Dendritic cell treated with granulocyte-macrophage colony-stimulating factor and Interleukin-4, amounts not matched to agents 40 ng/mL and 50 ng/mL, for 4 days (primary cell): ENCODE measurements around the gene COL4A6.

Experiments used
- H3K27ac Mint-ChIP-seq: one replicate; pipeline ENCODE4 v1.8.0; 2022; ENCODE audit warnings: mild to moderate bottlenecking, mixed read lengths
- H3K27me3 Mint-ChIP-seq: one replicate; pipeline ENCODE4 v1.8.0; 2022; ENCODE audit warnings: mild to moderate bottlenecking, mixed read lengths
- H3K36me3 Mint-ChIP-seq: one replicate; pipeline ENCODE4 v1.8.0; 2022; ENCODE audit warnings: low read depth, mixed read lengths
- H3K4me1 Mint-ChIP-seq: one replicate; pipeline ENCODE4 v1.8.0; 2022; ENCODE audit warnings: low read depth, mixed read lengths
- H3K4me3 Mint-ChIP-seq: one replicate; pipeline ENCODE4 v1.8.0; 2022; ENCODE audit warnings: mild to moderate bottlenecking, moderate library complexity, mixed read lengths
- H3K9me3 Mint-ChIP-seq: one replicate; pipeline ENCODE4 v1.8.0; 2022; ENCODE audit warnings: mixed read lengths
- intact Hi-C: fragments of 100-400 bp; cut with micrococcal nuclease; formaldehyde crosslinking; loops from one replicate; pipeline ENCODE4 v1.15.0; 2022

Gene COL4A6

GRCh38 chrX:108299704-108300103, 138.5 kb downstream of the COL4A6 start:
- H3K27me3 Mint-ChIP-seq, result no peaks in the 10 kb centered on the region
- no peaks in the 10 kb centered on the region for H3K9me3 Mint-ChIP-seq
- intact Hi-C loops, result no loop called here
- no peak overlapping the region for H3K27ac Mint-ChIP-seq
- no peak overlapping the region for H3K4me3 Mint-ChIP-seq
- H3K4me1 Mint-ChIP-seq, result no peaks in the 10 kb centered on the region
- no peaks in the 10 kb centered on the region for H3K36me3 Mint-ChIP-seq

- H3K27me3 Mint-ChIP-seq, result no peaks in the 10 kb centered on the region
- H3K9me3 Mint-ChIP-seq, result no peaks in the 10 kb centered on the region
- no peaks in the 10 kb centered on the region for H3K36me3 Mint-ChIP-seq
- H3K27ac Mint-ChIP-seq, result no peak overlapping the region
- no peaks in the 10 kb centered on the region for H3K4me1 Mint-ChIP-seq
- intact Hi-C loops, result no loop called here
- H3K4me3 Mint-ChIP-seq, result no peak overlapping the region
Measured at GRCh38 chrX:108299101-108299591, 139.1 kb downstream of the COL4A6 start.

GRCh38 chrX:108298165-108298602, 140.0 kb downstream of the COL4A6 start:
- intact Hi-C loops, result no loop called here
- H3K36me3 Mint-ChIP-seq, result no peaks in the 10 kb centered on the region
- no peaks in the 10 kb centered on the region for H3K27me3 Mint-ChIP-seq
- no peak overlapping the region for H3K27ac Mint-ChIP-seq
- H3K4me3 Mint-ChIP-seq, result no peak overlapping the region
- no peaks in the 10 kb centered on the region for H3K4me1 Mint-ChIP-seq
- H3K9me3 Mint-ChIP-seq, result no peaks in the 10 kb centered on the region

- Mint-ChIP-seq H3K27me3 (no peaks in the 10 kb centered on the region), H3K9me3 (no peaks in the 10 kb centered on the region), H3K36me3 (no peaks in the 10 kb centered on the region), H3K4me1 (no peaks in the 10 kb centered on the region), H3K27ac (no peak overlapping the region), H3K4me3 (no peak overlapping the region)
- intact Hi-C loops, result no loop called here
Measured at GRCh38 chrX:108297290-108297689, 140.9 kb downstream of the COL4A6 start.

DNA sequence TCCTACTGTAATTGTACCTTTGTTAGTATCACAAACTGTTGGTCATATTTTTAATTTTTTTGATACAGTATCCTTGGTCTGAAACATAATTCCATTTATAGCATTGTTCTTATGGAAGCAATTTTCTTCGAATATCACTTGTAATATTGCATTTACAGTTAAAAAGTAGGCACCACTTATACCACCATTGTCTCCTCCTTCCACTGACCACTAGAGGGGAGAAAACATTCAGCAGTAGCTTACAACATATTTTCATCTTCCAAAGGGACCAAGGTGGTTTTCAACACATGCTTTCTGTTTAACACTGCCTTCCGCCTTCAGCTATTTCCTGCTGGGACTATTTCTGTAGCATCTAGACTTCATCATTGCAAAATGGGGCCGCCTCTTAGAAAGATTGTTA, 146.2 kb downstream of the COL4A6 start:
- no peak overlapping the region for H3K27ac Mint-ChIP-seq
- intact Hi-C loops, result no loop called here
- peaks cover 1% of the 10 kb centered on the region for H3K27me3 Mint-ChIP-seq
- H3K4me3 Mint-ChIP-seq, result no peak overlapping the region
- H3K9me3 Mint-ChIP-seq, result no peaks in the 10 kb centered on the region
- no peaks in the 10 kb centered on the region for H3K36me3 Mint-ChIP-seq
- no peaks in the 10 kb centered on the region for H3K4me1 Mint-ChIP-seq

GRCh38 chrX:108285918-108286317, 152.3 kb downstream of the COL4A6 start:
- intact Hi-C loops, result no loop called here
- no peaks in the 10 kb centered on the region for H3K9me3 Mint-ChIP-seq
- peaks cover 3% of the 10 kb centered on the region for H3K27me3 Mint-ChIP-seq
- H3K27ac Mint-ChIP-seq, result no peak overlapping the region
- H3K4me1 Mint-ChIP-seq, result no peaks in the 10 kb centered on the region
- no peaks in the 10 kb centered on the region for H3K36me3 Mint-ChIP-seq
- no peak overlapping the region for H3K4me3 Mint-ChIP-seq

GRCh38 chrX:108285356-108285755, 152.9 kb downstream of the COL4A6 start:
- no peak overlapping the region for H3K27ac Mint-ChIP-seq
- no peaks in the 10 kb centered on the region for H3K4me1 Mint-ChIP-seq
- H3K9me3 Mint-ChIP-seq, result no peaks in the 10 kb centered on the region
- no peaks in the 10 kb centered on the region for H3K36me3 Mint-ChIP-seq
- peaks cover 3% of the 10 kb centered on the region for H3K27me3 Mint-ChIP-seq
- intact Hi-C loops, result no loop called here
- no peak overlapping the region for H3K4me3 Mint-ChIP-seq

DNA sequence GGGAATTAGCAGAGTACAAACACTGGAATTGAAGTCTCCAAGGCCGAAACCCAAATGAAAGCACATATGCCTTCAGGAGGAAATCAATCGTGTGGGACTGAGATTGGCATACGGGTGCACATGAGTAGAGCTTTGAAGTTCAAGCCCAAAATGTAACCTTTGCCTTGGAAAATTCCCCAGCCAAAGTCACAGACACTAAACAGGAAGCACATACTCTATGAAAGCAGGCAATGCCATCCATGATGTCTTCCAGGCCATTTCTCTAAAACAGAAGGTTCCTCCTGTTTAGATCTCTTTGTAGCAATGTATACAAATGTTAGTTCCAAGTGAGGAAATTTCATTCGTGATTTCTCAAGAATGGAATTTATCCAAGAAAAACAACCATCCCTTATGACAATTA, 162.5 kb downstream of the COL4A6 start:
- intact Hi-C loops, result no loop called here
- Mint-ChIP-seq H3K4me3 (no peak overlapping the region), H3K27ac (no peak overlapping the region), H3K4me1 (no peaks in the 10 kb centered on the region), H3K9me3 (no peaks in the 10 kb centered on the region), H3K27me3 (peaks cover 2% of the 10 kb centered on the region), H3K36me3 (no peaks in the 10 kb centered on the region)

GRCh38 chrX:108271397-108271787, 166.8 kb downstream of the COL4A6 start:
- Mint-ChIP-seq H3K4me1 (no peaks in the 10 kb centered on the region), H3K27me3 (peaks cover 2% of the 10 kb centered on the region), H3K36me3 (no peaks in the 10 kb centered on the region), H3K27ac (no peak overlapping the region), H3K4me3 (no peak overlapping the region), H3K9me3 (no peaks in the 10 kb centered on the region)
- intact Hi-C loops, result no loop called here

GRCh38 chrX:108270739-108271396, 167.4 kb downstream of the COL4A6 start:
- intact Hi-C loops, result no loop called here
- Mint-ChIP-seq H3K27me3 (peaks cover 2% of the 10 kb centered on the region), H3K27ac (no peak overlapping the region), H3K36me3 (no peaks in the 10 kb centered on the region), H3K4me3 (no peak overlapping the region), H3K4me1 (no peaks in the 10 kb centered on the region), H3K9me3 (no peaks in the 10 kb centered on the region)

DNA sequence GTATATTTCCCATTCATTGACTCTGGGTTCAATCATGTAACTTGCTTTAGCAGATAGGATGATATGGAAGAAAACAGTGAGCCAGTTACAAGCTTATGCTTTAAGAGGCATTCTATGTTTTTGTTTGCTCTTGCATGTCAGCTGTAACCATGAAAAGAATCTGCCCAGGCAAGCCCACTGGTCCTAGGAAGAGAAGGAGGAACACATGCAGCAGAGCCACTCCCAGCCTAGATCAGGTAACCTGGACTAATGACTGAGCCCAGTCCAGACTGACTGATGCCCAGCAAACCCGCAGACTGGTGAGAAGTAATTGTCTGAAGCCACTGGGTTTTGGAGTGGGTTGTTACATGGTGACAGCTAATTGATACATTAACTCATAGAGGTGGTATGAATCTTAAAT, 167.9 kb downstream of the COL4A6 start:
- H3K4me1 Mint-ChIP-seq, result no peaks in the 10 kb centered on the region
- peaks cover 2% of the 10 kb centered on the region for H3K27me3 Mint-ChIP-seq
- intact Hi-C loops, result no loop called here
- H3K4me3 Mint-ChIP-seq, result no peak overlapping the region
- no peaks in the 10 kb centered on the region for H3K9me3 Mint-ChIP-seq
- no peak overlapping the region for H3K27ac Mint-ChIP-seq
- H3K36me3 Mint-ChIP-seq, result no peaks in the 10 kb centered on the region

- intact Hi-C loops, result no loop called here
- Mint-ChIP-seq H3K27me3 (peaks cover 2% of the 10 kb centered on the region), H3K9me3 (no peaks in the 10 kb centered on the region), H3K4me3 (no peak overlapping the region), H3K4me1 (no peaks in the 10 kb centered on the region), H3K36me3 (no peaks in the 10 kb centered on the region), H3K27ac (no peak overlapping the region)
Measured at GRCh38 chrX:108268434-108269080, 169.7 kb downstream of the COL4A6 start.

GRCh38 chrX:108267557-108267956, 170.7 kb downstream of the COL4A6 start:
- Mint-ChIP-seq H3K9me3 (no peaks in the 10 kb centered on the region), H3K4me3 (no peak overlapping the region), H3K27me3 (peaks cover 2% of the 10 kb centered on the region), H3K4me1 (no peaks in the 10 kb centered on the region), H3K27ac (no peak overlapping the region), H3K36me3 (no peaks in the 10 kb centered on the region)
- intact Hi-C loops, result no loop called here

- H3K36me3 Mint-ChIP-seq, result no peaks in the 10 kb centered on the region
- H3K4me1 Mint-ChIP-seq, result no peaks in the 10 kb centered on the region
- intact Hi-C loops, result no loop called here
Measured at GRCh38 chrX:108264376-108264775, 173.8 kb downstream of the COL4A6 start.

More at GRCh38 chrX:108264376-108264775, 173.8 kb downstream of the COL4A6 start:
- Mint-ChIP-seq H3K27me3 (no peaks in the 10 kb centered on the region), H3K27ac (no peak overlapping the region), H3K4me3 (no peak overlapping the region), H3K9me3 (no peaks in the 10 kb centered on the region)
